K562 (cell line): ENCODE measurements around the gene FRMD4A.

ENCODE experiments used
- ARID3B ChIP-seq: fragments of 250-450 bp; sonication (Bioruptor Pico); IDR thresholded peaks from 2 replicates; pipeline ENCODE4 v1.4.0; 2020; ENCODE audit warnings: borderline replicate concordance
- ARNT ChIP-seq, 2 experiments: fragments of 450-650 bp; IDR thresholded peaks; 2 replicates each; pipeline ENCODE4 v1.6.1; 2016; ENCODE audit warnings: mild to moderate bottlenecking in 1 of 2
- CHD2 ChIP-seq: IDR thresholded peaks from 2 replicates; pipeline ENCODE4 v1.6.1; 2011; ENCODE audit warnings: low read depth, low read length
- CTCF ChIP-seq, 3 experiments: IDR thresholded peaks in 2 of 3; conservative IDR thresholded peaks in 1 of 3; 2 replicates each; pipeline ENCODE4 v1.5.1; 2011 to 2012; ENCODE audit warnings: low read length in 3 of 3, mild to moderate bottlenecking in 3 of 3, control low read depth in 2 of 3, improper control_type of control experiment in 1 of 3, inconsistent platforms in 1 of 3, low read depth in 1 of 3, mixed read lengths in 1 of 3, moderate library complexity in 1 of 3; ENCODE audit not compliant: insufficient read depth in 2 of 3
- EP300 ChIP-seq: IDR thresholded peaks from 2 replicates; pipeline ENCODE4 v1.6.1; 2012; ENCODE audit warnings: low read length, improper control_type of control experiment
- EZH2 ChIP-seq: IDR thresholded peaks from 2 replicates; pipeline ENCODE4 v1.6.1; 2012; ENCODE audit warnings: low read depth, mild to moderate bottlenecking, inconsistent platforms, low read length, borderline replicate concordance
- MEF2D ChIP-seq: conservative IDR thresholded peaks from 2 replicates; pipeline ENCODE4 v1.6.1; 2016; ENCODE audit warnings: low read depth, missing genetic modification characterization, missing compliant biosample characterization
- NR1H2 ChIP-seq: sonication (generic); formaldehyde crosslinking; IDR thresholded peaks from 2 replicates; pipeline ENCODE4 v1.4.0; 2020; ENCODE audit warnings: mild to moderate bottlenecking, missing genetic modification reagents
- RB1 ChIP-seq: fragments of 450-650 bp; IDR thresholded peaks from 2 replicates; pipeline ENCODE4 v1.6.1; 2017; ENCODE audit warnings: low read depth, mild to moderate bottlenecking
- TRIM28 ChIP-seq: fragments of 450-650 bp; IDR thresholded peaks from 2 replicates; pipeline ENCODE4 v1.6.1; 2017
- WHSC1 ChIP-seq: IDR thresholded peaks from one replicate; pipeline ENCODE4 v1.6.1; 2012; ENCODE audit warnings: low read length, control low read depth, inconsistent platforms
- ZBTB49 ChIP-seq: sonication (generic); formaldehyde crosslinking; IDR thresholded peaks from 2 replicates; pipeline ENCODE4 v1.8.0; 2022; ENCODE audit warnings: missing genetic modification reagents, mild to moderate bottlenecking, borderline replicate concordance

GRCh38 chr10:14017467-14017866 is 313.3 kb downstream of the FRMD4A start:
- TF ChIP-seq CHD2 (no peak), EP300 (no peak), ARID3B (no peak), CTCF (IDR thresholded peaks at IDR 0.05 in 2 of 3, conservative IDR thresholded peaks at IDR 0.05 in 1 of 3; ENCODE audit: insufficient read depth in 2 of 3, low read depth in 1 of 3, low read length in 3 of 3) (no peak), ZBTB49 (CRISPR knock-in tag) (no peak), NR1H2 (CRISPR knock-in tag) (no peak), ARNT (IDR thresholded peaks at IDR 0.05) (no peak), EZH2 (no peak), MEF2D (tag) (no peak), RB1 (no peak), TRIM28 (no peak), WHSC1 (no peak)
